HG03354 (cell line): Measurements from ENCODE around the gene SPTLC3.

ENCODE experiments used
- ATAC-seq: cut with Tn5 transposase; IDR thresholded peaks from one replicate; pipeline ENCODE4 v1.9.1; 2021; ENCODE audit warnings: mild to moderate bottlenecking; ENCODE audit not compliant: unreplicated experiment, poor library complexity, severe bottlenecking

SPTLC3 gene

DNA sequence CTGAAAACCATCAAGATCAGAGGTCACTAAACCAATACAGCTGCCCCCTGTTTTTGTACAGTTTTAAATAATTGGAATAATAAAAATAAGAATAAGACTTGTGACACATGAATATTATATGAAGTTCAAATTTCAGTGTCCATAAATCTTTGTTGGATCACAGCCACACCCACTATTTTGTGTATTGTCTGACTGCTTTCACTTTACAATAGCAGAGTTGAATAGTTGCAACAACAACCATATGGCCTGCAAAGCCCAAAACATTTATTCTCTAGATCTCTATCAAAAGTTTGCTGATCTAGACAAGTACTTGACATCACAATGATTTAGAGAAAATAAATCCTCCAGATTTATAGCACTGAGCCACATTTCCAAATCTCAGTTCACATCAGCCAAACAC lies 73.6 kb downstream of the SPTLC3 start:
- no peak for ATAC-seq

DNA sequence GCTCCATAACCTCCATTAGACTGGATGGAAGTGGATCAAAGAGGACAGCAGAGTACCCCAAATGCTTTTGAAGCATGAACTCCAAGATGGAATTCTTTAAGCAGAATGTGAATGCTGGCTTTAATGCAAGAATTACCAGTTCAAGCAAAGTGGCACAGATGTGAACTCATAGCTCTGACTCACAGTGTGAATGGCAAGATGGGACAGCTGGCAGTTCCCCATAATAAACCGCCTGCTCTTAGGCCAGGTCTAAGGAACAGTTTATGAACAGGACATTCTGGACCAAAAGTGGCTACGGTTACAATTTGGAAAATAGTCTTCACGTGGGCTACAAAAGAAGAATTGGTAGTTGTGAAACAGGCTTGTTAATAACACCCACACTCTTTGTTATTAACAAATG lies 76.5 kb downstream of the SPTLC3 start:
- ATAC-seq, result no peak

DNA sequence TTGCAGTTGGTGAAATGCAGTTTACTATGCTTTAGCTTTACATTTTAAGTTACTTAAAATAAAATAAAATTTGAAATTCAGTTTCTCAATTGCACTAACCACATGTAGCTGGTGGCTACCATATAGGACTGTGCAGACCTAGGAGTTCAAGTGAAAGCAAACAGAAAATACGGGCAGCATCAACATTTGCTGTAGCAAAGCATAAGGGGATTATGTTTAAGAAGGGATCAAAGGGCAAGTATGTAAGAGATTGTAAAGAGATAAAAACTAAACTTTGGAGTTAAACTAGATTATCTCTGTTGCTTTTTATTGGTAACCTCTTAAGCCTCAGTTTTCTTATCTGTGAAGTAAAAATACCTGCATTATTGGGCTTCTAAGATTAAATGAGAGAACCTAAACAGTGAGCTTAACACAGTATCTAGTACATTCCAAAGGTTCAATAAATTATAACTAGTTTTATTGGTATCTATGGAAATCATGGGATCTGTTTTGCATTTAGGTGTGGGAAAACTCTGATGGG lies 81.2 kb downstream of the SPTLC3 start:
- ATAC-seq, result no peak

DNA sequence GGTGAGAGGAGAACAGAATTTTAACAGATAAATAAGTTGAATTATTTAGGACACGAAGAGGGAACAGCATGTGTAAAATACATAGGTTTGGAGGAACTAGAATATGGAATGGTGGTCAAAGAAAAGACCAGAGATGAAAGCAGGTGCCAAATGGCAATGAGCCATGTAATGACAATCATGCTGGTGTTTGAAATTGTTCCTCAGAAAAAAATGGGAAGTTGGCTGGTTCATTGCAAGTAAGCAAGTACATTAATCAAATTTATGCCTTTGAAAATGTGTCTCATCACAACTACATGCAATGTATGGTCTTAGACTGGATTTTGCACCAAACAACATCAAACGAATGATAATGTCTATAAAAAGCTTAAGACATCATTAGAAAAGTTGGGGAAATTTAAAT lies 83.3 kb downstream of the SPTLC3 start:
- no peak for ATAC-seq

DNA sequence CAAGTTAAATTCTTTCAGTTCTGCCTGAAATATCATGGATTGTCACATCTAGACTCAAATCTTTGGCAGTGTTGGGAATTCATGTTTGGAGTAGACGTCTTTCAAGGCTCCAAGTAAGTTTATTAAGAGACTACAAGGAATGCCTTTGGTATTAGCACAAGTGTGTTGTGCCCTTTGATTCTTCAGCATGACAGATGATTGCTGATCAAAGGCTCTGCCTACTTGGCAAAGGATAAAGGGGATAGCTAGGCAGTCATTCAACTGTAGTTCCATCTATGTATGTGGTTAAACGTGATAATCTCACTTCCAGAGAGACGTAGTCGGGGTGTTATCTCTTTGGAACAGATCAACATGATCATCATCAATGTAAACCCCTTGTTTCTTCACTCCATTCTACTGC lies 86.2 kb downstream of the SPTLC3 start:
- ATAC-seq, result no peak

DNA sequence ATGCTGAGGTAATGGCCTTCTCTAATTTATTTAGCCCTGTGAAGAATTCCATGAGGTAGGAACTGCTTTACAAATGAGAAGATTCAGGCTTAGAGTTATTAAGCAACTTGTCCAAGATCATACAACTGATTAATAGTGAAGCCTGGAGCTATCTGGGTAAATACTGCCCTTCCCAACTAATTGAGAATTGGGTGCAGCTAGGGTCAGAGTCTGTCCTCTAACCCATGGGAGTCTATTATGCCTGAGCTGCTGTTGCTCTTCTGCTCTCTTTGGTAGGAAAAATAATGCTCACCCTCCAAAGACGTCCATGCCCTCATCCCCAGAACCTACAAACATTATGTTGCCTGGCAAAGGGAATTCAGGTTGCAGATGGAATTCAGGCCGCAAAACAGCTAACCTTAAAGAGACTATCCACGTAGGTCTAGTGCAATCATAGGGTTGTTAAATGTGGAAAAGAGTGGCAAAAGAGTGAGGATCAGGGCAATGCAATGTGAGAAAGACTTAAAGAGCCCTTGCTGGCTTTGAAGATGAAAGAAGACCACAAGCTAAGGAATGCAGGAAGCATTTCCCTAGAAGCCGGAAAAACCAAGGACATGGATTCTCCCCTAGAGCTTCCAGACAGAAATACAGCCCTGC lies 90.1 kb downstream of the SPTLC3 start:
- ATAC-seq, result no peak

DNA sequence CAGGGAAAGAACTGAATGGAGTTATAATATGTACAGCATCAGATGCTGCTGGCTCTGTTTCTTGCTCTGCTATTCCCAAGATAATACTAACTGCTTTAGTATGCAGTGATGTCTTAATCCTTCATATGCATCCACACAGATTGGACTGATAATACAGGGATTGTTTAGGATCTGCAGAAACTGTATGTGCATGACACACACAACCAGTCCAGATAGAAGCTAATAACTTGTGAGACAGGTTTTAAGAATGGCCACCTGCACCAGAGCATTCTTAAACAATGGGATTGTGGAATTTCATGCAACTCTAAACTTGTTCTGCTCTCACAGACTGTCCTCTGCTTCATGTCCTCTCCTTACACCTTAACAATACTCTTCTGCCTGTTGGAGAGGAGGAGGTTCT lies 90.9 kb downstream of the SPTLC3 start:
- ATAC-seq, result no peak

DNA sequence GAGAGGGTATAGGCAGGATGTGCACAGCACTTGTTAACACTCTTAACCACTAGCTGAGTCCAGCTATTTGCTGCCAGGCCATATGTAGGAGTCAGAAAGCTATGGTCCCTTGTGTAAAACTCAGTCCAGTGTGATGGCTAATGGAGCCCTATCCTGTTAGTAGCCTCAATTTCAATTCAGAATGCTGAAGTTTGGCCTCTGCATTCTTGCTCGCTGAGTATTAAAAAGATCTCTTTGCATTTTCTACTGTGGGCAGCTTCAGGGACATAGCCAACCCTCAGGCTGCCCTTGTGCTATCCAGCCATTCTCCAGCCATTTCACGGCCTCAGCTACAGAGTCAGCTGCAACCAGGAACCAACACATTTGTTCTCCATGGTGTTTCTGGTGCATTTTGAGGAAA lies 92.5 kb downstream of the SPTLC3 start:
- no peak for ATAC-seq

DNA sequence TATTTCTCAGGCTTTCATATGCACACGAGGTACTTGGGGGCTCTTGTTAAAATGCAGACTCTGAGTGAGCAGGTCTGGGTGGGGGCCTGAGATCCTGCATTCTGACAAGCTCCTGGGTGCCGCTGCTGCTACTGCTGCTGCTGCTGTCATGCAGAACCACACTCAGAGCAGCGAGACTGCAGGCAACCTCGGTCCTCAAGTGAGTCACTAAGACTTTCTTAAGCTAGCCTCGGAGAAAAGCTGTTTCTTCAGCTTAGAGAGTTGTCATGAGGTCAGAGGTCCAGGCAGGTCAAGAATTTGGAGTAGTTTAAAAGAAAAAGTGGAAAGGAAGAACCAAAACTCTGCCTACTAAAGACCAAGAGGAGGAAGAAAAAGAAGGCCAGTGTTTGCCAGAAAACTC lies 92.9 kb downstream of the SPTLC3 start:
- ATAC-seq, result no peak

DNA sequence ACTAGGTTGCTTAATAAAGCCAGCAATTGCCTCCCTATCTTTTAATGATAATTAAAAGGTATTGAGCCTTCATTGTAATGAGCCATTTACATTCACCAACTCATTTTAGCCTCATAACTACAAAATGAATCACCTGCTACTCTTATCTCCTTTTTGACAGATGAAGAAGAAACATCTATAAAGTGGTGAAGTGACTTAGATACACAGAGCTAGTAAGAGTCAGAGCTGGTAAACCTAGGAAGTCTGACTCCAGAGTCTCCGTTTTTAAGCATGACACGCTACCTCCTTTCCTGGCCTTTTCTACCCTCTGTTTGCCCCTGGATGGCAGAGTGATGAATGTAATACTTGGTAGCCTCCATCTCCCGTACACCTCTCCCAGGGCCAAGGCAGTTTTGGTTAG lies 93.5 kb downstream of the SPTLC3 start:
- ATAC-seq, result no peak

DNA sequence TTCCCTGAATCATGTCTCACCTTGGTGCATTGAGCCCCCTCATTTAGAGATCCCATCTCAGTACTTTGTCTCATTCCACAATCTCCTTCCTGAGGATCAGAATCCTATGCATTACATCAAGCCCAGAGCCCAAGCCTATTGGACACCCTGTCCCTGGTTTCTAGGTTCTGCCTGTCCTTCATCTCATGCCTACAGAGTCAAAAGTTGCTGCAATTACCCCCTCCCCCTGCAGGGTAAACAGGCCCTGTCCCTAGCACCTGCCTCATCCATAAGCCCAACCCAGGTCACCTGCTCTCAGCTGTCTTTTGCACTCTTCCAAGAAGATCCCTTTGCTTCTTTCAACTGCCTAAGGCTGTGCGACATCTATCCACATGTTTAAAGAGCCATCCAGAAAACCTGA lies 93.9 kb downstream of the SPTLC3 start:
- no peak for ATAC-seq

DNA sequence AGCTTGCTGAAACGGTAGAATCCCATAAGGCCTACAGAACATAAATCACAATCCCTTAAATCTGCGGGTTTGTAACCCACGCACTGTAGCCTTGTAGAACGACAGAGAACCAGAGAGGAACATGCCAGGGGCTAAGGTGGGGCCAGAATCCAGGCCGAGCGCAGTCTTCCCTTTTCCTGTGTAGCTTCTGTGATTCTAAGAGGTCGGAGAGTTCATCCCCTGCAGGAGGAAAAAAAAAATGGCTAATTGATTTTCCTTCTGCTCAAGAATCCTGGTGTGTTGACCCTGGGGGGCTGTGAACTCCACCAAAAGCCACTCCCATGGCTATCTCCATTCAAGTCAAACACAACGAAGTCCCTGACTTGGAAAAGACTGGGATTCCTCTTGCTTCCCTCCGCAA lies 96.3 kb downstream of the SPTLC3 start:
- no peak for ATAC-seq

DNA sequence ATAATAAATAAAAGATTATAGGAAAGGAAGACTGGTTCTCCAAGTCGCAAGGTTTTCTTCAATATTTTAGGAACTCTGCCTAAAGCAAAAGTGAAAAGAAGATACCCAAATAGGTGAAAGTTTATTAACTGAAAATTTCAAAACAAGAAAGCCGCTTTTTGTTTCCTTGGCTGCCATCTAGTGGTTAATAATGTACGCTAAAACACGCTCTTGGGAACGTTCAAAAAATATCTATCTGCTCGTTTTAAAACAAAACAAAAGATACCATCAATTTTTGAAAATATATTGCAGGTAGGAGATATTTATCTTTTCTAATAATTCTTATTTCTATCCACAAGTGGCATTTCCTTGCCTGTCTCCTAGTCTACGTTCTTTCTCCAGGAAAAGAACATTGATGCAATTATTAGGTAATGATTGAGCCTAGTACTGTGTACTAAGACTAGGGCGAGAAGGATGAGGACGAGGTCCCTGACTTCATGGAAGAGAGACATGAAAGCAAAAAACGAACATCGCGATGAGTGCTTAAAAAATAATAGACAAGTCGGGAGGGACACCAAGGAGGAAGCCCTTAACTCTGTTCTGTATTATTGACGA lies 97.2 kb downstream of the SPTLC3 start:
- ATAC-seq, result peak; percentile 50

DNA sequence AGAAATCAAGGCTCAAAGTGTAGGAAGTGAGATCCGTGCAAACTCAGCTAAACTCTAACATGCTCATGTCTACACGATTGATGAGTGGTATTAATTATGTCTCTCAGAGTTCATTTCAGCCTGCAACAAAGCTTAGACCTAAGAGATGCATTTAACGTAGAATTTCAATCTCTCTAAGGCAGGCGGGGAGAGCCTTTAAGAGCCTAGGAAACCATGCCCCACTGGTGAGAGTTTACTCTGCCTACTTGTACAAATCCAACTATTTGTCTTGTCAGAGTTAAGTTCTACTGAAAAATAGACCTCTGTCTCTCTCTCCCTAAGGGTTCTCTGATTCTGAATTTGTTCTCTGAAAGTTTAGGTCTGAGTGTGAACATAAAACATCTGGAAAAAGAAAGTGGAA lies 100.9 kb downstream of the SPTLC3 start:
- no peak for ATAC-seq

DNA sequence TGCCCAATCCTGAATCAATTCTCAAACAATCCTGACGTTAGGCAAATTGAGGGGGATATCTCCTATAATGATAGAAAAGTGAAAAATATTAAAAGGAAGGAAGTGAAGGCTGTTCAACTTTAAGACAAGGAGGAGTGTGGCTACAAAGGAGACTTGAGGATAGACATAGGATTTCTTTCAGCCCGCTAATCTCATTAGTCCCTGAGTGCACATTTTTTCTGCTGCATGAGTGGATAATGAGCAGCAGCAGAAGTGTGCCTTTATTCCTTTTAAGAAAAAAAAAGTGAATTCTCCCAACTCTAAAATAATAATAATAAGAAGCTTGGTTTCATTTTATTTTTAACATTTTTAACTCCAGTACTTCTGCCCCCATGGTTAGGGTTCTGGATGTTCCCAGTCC lies 102.0 kb downstream of the SPTLC3 start:
- no peak for ATAC-seq

DNA sequence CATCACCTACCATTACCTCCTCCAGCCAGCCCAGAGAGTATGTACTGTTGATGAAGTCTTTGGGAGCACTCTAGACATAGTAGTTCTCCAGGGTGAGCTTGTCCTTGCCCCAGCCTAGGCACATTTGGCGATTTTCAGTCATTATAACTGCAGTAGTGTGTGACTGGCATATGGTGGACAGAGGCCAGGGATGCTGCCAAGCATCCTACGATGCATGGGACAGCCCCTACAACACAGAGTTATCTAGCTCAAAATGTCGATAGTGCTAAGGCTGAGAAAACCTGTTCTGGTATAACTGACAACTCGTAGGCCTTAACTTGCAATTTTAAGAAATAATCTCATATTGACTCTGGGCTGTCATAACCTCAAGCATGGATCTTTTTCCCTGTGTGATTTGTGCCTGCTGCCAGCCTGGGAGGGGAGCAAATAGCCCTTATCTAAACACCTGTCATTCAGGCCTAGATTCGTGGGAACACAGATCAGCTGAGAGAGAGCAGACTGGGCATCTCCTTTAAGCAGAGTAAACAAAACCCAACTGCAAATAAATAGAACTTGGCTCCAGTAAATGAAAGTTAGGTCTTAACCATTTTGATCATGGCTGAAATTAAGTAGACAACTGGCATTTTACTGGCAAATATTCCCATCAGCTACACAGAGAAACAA lies 102.6 kb downstream of the SPTLC3 start:
- ATAC-seq, result no peak

DNA sequence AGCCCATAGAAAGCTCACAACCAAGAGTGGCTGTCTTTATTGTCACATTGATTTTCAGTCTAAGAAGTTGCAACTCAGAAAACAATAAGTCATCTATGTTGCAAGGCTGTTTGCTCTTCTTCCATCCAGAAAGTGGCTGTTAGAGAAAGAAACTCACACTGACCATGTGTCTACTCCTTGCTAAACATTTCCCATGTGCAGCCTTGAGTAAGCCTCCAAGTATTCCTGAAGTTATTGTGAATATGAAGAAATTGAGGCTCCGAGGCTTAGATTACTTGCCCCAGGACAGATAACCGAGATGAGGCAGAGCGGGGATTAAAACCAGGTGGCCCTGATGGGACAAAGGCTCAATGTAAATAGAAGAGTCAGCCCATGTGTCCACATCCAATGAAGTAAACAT lies 105.0 kb downstream of the SPTLC3 start:
- ATAC-seq, result no peak

DNA sequence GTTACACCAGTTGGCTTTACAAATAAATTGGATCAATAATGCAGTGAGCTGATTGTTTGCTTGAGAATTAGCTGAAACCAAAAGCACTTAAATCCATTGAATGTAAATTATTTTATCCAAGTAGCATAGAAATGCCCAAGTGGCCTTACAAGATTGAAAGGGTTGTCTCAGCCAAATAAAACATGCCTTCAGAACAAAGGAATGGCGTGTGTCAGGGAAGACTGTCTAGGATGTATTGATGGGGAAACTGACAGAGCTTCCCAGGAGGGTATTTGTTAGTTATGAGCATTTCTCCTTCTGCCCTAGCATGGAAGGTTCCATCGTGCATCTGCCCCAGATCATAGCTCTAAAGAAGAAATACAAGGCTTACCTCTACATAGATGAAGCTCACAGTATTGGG lies 108.4 kb downstream of the SPTLC3 start:
- ATAC-seq, result no peak

DNA sequence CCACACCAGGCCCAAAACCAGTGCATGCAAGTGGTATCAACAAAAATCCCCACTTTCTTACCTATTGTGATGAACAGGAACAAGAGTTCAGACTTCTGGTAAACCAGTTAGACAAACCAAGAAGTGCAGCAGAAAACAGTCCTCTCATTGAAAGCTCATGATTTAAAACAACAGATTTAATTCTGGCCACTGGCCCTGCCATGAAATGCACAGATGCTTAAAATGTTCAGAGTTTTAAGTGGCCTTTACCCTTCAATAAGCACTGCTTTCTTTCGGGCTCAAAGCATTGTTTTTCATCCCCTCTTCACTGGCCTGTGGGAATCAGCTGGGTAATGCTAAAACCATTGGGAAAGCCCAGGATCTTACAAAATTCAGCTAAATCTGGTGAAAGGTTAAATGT lies 109.9 kb downstream of the SPTLC3 start:
- no peak for ATAC-seq

DNA sequence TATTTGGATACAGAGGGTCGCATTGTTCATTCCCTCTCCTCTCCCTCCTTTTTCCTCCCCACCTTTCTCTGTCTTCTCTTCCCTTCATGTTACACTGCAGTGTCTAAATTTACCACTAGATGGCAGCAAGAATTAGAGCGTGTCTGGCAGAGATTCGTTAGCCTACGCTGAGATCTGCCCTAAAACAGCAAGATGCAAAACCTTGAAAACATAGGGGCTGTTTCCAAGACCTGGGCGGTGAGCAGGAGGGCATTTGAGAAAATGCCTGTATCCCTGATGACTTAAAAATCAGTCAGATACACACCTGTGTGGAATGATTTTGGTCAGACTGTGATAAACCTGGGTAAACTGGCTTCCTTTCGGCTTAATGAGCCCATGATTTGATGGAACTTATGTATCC lies 110.8 kb downstream of the SPTLC3 start:
- ATAC-seq, result peak; percentile 75

DNA sequence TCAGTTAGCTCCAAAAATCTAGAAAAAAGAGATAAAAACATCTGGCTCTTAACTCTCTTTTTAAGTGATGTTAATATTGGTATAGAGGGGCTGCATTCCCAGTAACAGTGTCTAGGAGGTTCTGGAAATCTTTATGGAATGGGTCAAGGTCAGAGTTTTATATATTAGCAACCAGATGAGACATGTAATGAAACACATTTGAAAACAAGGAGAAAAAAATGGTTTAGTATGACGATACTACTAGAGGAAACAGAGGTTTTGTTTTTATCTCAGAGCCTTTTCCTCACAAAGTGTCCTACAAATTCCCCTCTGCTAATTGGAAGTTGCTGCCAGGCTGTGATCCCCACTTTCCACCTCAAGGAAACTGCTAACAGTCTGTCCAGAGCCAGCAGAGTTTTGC lies 111.7 kb downstream of the SPTLC3 start:
- ATAC-seq, result no peak
